H1 (cell line): Measurements from ENCODE around the gene CDCA7L. TPM values are rescaled to one million over a fixed set of nuclear protein-coding genes. Genes with fewer than 3 reads are reported as not detected.

Experiments
- CTCF ChIA-PET: fragments of 300-600 bp; sonication (Branson Sonifier 250); formaldehyde crosslinking; loops from one replicate; lab custom pipeline; 2021; ENCODE audit not compliant: partially characterized antibody; lab: Charles Lee
- POLR2A ChIA-PET: fragments of 300-600 bp; sonication (Branson Sonifier 250); formaldehyde crosslinking; loops from one replicate; lab custom pipeline; 2021; ENCODE audit warnings: inconsistent platforms; ENCODE audit not compliant: partially characterized antibody; lab: Charles Lee
- DNase-seq, 2 experiments: peaks; one replicate each; pipeline versions ENCODE4 v3.0.0 to v3.0.0-alpha.2; 2010 to 2022; ENCODE audit warnings: low spot score in 2 of 2, low read depth in 1 of 2, mixed read lengths in 1 of 2
- FAIRE-seq: peaks from 2 replicates; lab custom pipeline; 2011; peaks lifted over from hg19 to GRCh38; lab: Jason Lieb, UNC
- H2AFZ ChIP-seq: 2 replicates; pipeline ENCODE4 v1.8.1; 2012; ENCODE audit warnings: low read length, inconsistent platforms
- H2AK5ac ChIP-seq: 2 replicates; pipeline ENCODE4 v1.6.1; 2013; ENCODE audit warnings: low read depth, low read length
- H2BK120ac ChIP-seq: replicated peaks from 2 replicates; pipeline ENCODE3; 2013; ENCODE audit warnings: low read depth, low read length, inconsistent platforms
- H2BK12ac ChIP-seq: 2 replicates; pipeline ENCODE4 v1.6.1; 2013; ENCODE audit warnings: low read depth, low read length
- H2BK15ac ChIP-seq: 2 replicates; pipeline ENCODE4 v1.6.1; 2013; ENCODE audit warnings: low read length
- H2BK20ac ChIP-seq: 2 replicates; pipeline ENCODE4 v1.6.1; 2013; ENCODE audit warnings: low read length
- H2BK5ac ChIP-seq: 2 replicates; pipeline ENCODE4 v1.6.1; 2013; ENCODE audit warnings: low read depth, low read length
- H3K14ac ChIP-seq: 2 replicates; pipeline ENCODE4 v1.6.1; 2013; ENCODE audit warnings: inconsistent platforms; ENCODE audit not compliant: insufficient read length
- H3K18ac ChIP-seq: 2 replicates; pipeline ENCODE4 v1.6.1; 2013; ENCODE audit warnings: low read length; ENCODE audit errors: extremely low read depth
- H3K23ac ChIP-seq: 2 replicates; pipeline ENCODE4 v1.6.1; 2013; ENCODE audit warnings: inconsistent platforms; ENCODE audit not compliant: insufficient read length
- H3K23me2 ChIP-seq: 2 replicates; pipeline ENCODE4 v1.6.1; 2013; ENCODE audit warnings: low read depth, low read length
- H3K27ac ChIP-seq: 2 replicates; pipeline ENCODE4 v1.6.1; 2011; ENCODE audit warnings: low read depth, low read length, inconsistent platforms
- H3K27me3 ChIP-seq, 4 experiments: replicated peaks in 1 of 4; 1 replicate in 1 of 4; 2 replicates in 3 of 4; pipeline versions ENCODE4 v1.6.1 to v1.8.1; 2011 to 2013; ENCODE audit warnings: low read length in 3 of 4, mild to moderate bottlenecking in 3 of 4, inconsistent platforms in 2 of 4, mixed read lengths in 2 of 4, moderate library complexity in 1 of 4; ENCODE audit not compliant: control insufficient read depth in 3 of 4, insufficient read depth in 3 of 4; ENCODE audit errors: extremely low read depth in 1 of 4
- H3K36me3 ChIP-seq, 4 experiments: 2 replicates each; pipeline versions ENCODE4 v1.6.1 to v1.8.1; 2011 to 2013; ENCODE audit warnings: mild to moderate bottlenecking in 4 of 4, low read length in 3 of 4, moderate library complexity in 2 of 4, control low read depth in 1 of 4, inconsistent platforms in 1 of 4; ENCODE audit not compliant: insufficient read depth in 4 of 4, control insufficient read depth in 2 of 4
- H3K4ac ChIP-seq: replicated peaks from 2 replicates; pipeline ENCODE3; 2013; ENCODE audit warnings: low read length, low read depth, mixed read lengths, inconsistent platforms; ENCODE audit not compliant: insufficient read length
- H3K4me1 ChIP-seq, 4 experiments: replicated peaks in 1 of 4; 1 replicate in 1 of 4; 2 replicates in 3 of 4; pipeline versions ENCODE4 v1.6.1 to v1.8.1; 2011 to 2013; ENCODE audit warnings: low read length in 3 of 4, inconsistent platforms in 2 of 4, mixed read lengths in 1 of 4; ENCODE audit not compliant: insufficient read depth in 4 of 4, control insufficient read depth in 3 of 4
- H3K4me2 ChIP-seq, 2 experiments: 2 replicates each; pipeline versions ENCODE4 v1.6.1 to v1.8.1; 2011 to 2013; ENCODE audit warnings: low read depth in 2 of 2, low read length in 2 of 2, control low read depth in 1 of 2, inconsistent platforms in 1 of 2, mild to moderate bottlenecking in 1 of 2; ENCODE audit not compliant: insufficient read depth in 1 of 2
- H3K4me3 ChIP-seq, 4 experiments: fragments of 200-600, 300-600 bp in 1 of 4; sonication (generic), shearing (Covaris generic), sonication (Bioruptor Twin) in 1 of 4; 2 replicates each; pipeline versions ENCODE4 v1.5.1 to v1.8.1; 2011 to 2016; ENCODE audit warnings: low read length in 4 of 4, low read depth in 3 of 4, control low read depth in 2 of 4, inconsistent platforms in 2 of 4, mild to moderate bottlenecking in 2 of 4, mixed read lengths in 1 of 4, moderate library complexity in 1 of 4; ENCODE audit not compliant: insufficient read depth in 2 of 4; ENCODE audit errors: extremely low read depth in 1 of 4
- H3K56ac ChIP-seq: replicated peaks from 2 replicates; pipeline ENCODE3; 2013; ENCODE audit warnings: low read depth, mild to moderate bottlenecking, mixed read lengths, low read length, inconsistent platforms; ENCODE audit not compliant: insufficient read length
- H3K79me1 ChIP-seq: 2 replicates; pipeline ENCODE4 v1.6.1; 2013; ENCODE audit warnings: low read depth, low read length, control low read depth
- H3K79me2 ChIP-seq, 2 experiments: 2 replicates each; pipeline versions ENCODE4 v1.6.1 to v1.8.1; 2012 to 2013; ENCODE audit warnings: low read length in 2 of 2, mild to moderate bottlenecking in 2 of 2, inconsistent platforms in 1 of 2; ENCODE audit not compliant: insufficient read depth in 2 of 2, control insufficient read depth in 1 of 2
- H3K9ac ChIP-seq, 4 experiments: replicated peaks in 1 of 4; 1 replicate in 1 of 4; 2 replicates in 3 of 4; pipeline versions ENCODE4 v1.6.1 to v1.8.1; 2011 to 2013; ENCODE audit warnings: low read depth in 3 of 4, low read length in 3 of 4, control low read depth in 2 of 4, mild to moderate bottlenecking in 2 of 4, moderate library complexity in 2 of 4, inconsistent platforms in 1 of 4; ENCODE audit errors: extremely low read depth in 1 of 4
- H3K9me3 ChIP-seq, 2 experiments: 2 replicates each; pipeline versions ENCODE4 v1.6.1 to v1.8.1; 2012 to 2013; ENCODE audit warnings: mild to moderate bottlenecking in 2 of 2, moderate library complexity in 2 of 2, control low read depth in 1 of 2, inconsistent platforms in 1 of 2, low read depth in 1 of 2, low read length in 1 of 2, mixed read lengths in 1 of 2; ENCODE audit not compliant: insufficient read depth in 2 of 2
- H4K20me1 ChIP-seq, 2 experiments: replicated peaks in 1 of 2; 2 replicates each; pipeline versions ENCODE3 to v1.8.1; 2011 to 2013; ENCODE audit warnings: inconsistent platforms in 2 of 2, low read length in 2 of 2, mild to moderate bottlenecking in 1 of 2; ENCODE audit not compliant: insufficient read depth in 2 of 2, control insufficient read depth in 1 of 2
- H4K5ac ChIP-seq: 2 replicates; pipeline ENCODE4 v1.6.1; 2013; ENCODE audit warnings: low read length, low read depth, mixed read lengths, inconsistent platforms; ENCODE audit not compliant: insufficient read length
- H4K8ac ChIP-seq: 2 replicates; pipeline ENCODE4 v1.8.0; 2013; ENCODE audit warnings: mild to moderate bottlenecking, moderate library complexity, low read length, inconsistent platforms; ENCODE audit not compliant: insufficient read depth; ENCODE audit errors: extremely low read depth
- H4K91ac ChIP-seq: replicated peaks from 2 replicates; pipeline ENCODE3; 2013; ENCODE audit warnings: low read length, mixed read lengths, inconsistent platforms; ENCODE audit not compliant: insufficient read length
- CBX8 ChIP-seq: fragments of 300-800, 300-1000 bp; sonication (generic); IDR thresholded peaks from 2 replicates; pipeline ENCODE4 v1.7.1; 2016; ENCODE audit warnings: low read depth, low read length, borderline replicate concordance
- CHD2 ChIP-seq: IDR thresholded peaks from 2 replicates; pipeline ENCODE4 v1.6.1; 2012; ENCODE audit warnings: low read length, improper control_type of control experiment
- CTBP2 ChIP-seq: IDR thresholded peaks from 2 replicates; pipeline ENCODE4 v1.7.0; 2011; ENCODE audit warnings: borderline replicate concordance, mild to moderate bottlenecking, moderate library complexity, mixed read lengths, low read length; ENCODE audit not compliant: insufficient read depth, insufficient read length
- EZH2 ChIP-seq: fragments of 200-600 bp; sonication (generic); IDR thresholded peaks from 2 replicates; pipeline ENCODE4 v1.7.1; 2012; ENCODE audit warnings: low read depth, mild to moderate bottlenecking, moderate library complexity, low read length, inconsistent platforms; ENCODE audit not compliant: severe bottlenecking
- POLR2A ChIP-seq, 2 experiments: IDR thresholded peaks; 1 replicate in 1 of 2; 2 replicates in 1 of 2; pipeline ENCODE4 v1.6.1; 2011; ENCODE audit warnings: low read depth in 2 of 2, low read length in 2 of 2, mild to moderate bottlenecking in 2 of 2; ENCODE audit errors: control extremely low read depth in 1 of 2
- POLR2AphosphoS5 ChIP-seq: IDR thresholded peaks from 2 replicates; pipeline ENCODE4 v1.6.1; 2011; ENCODE audit warnings: low read depth, low read length
- RAD21 ChIP-seq, 2 experiments: IDR thresholded peaks in 1 of 2; conservative IDR thresholded peaks in 1 of 2; 2 replicates each; pipeline ENCODE4 v1.6.1; 2011; ENCODE audit warnings: low read depth in 2 of 2, low read length in 2 of 2, improper control_type of control experiment in 1 of 2, inconsistent platforms in 1 of 2, mild to moderate bottlenecking in 1 of 2, moderate library complexity in 1 of 2
- RFX5 ChIP-seq: IDR thresholded peaks from 2 replicates; pipeline ENCODE4 v1.6.1; 2011; ENCODE audit warnings: low read depth, low read length, improper control_type of control experiment, borderline replicate concordance
- SAP30 ChIP-seq: fragments of 300-600 bp; sonication (generic); IDR thresholded peaks from 2 replicates; pipeline ENCODE4 v1.7.1; 2012; ENCODE audit warnings: low read length, moderate library complexity, mild to moderate bottlenecking, inconsistent platforms; ENCODE audit not compliant: insufficient read depth, insufficient replicate concordance
- SIN3A ChIP-seq, 2 experiments: IDR thresholded peaks in 1 of 2; conservative IDR thresholded peaks in 1 of 2; 2 replicates each; pipeline ENCODE4 v1.6.1; 2011 to 2012; ENCODE audit warnings: low read length in 2 of 2, improper control_type of control experiment in 1 of 2, low read depth in 1 of 2, mild to moderate bottlenecking in 1 of 2
- SIRT6 ChIP-seq: IDR thresholded peaks from one replicate; pipeline ENCODE4 v1.7.1; 2012; ENCODE audit warnings: low read length, inconsistent platforms
- ZNF274 ChIP-seq: IDR thresholded peaks from 2 replicates; pipeline ENCODE4 v1.7.0; 2012; ENCODE audit warnings: low read length, borderline replicate concordance; ENCODE audit errors: extremely low read depth
- WGBS, 2 experiments: shearing (Covaris generic) in 1 of 2; methylation state at CpG; one replicate each; pipeline versions ENCODE4 v1.1.6 to v1.1.7; 2013 to 2015; ENCODE audit warnings: low lambda C conversion rate in 2 of 2, mixed read lengths in 2 of 2, inconsistent platforms in 1 of 2, low coverage in 1 of 2, missing lambda C conversion rate in 1 of 2; ENCODE audit not compliant: insufficient replicate concordance in 2 of 2, insufficient coverage in 1 of 2, insufficient read length in 1 of 2; ENCODE audit errors: extremely low coverage in 1 of 2, missing lambda C conversion rate in 1 of 2; 5-methylcytosine and 5-hydroxymethylcytosine counted together
- polyA plus RNA-seq, 7 experiments: library from polyadenylated mRNA; depleted of rRNA in 3 of 7; stranded (reverse) in 5 of 7; unstranded in 2 of 7; fragments of >200 nt in 5 of 7; fragments of 200-250 nt in 2 of 7; gene quantifications; 1 replicate in 5 of 7; 2 replicates in 1 of 7; 4 replicates in 1 of 7; pipeline versions ENCODE4 v1.2.1 to v1.2.3, GENCODE V29; 2011 to 2013; ENCODE audit warnings: missing spikeins in 2 of 7, mixed read lengths in 2 of 7
- total RNA-seq: library from RNA; stranded (reverse); fragmentation: NEBNext Ultra II Directional; extraction: Animal tissue kit (Norgen Biotek cat#: 25700); gene quantifications from 2 replicates; pipeline ENCODE4 v1.2.1, GENCODE V29; 2021
- TF ChIP-seq, protein P1 (sequence below): IDR thresholded peaks from 2 replicates; pipeline ENCODE4 v1.6.1; 2012; ENCODE audit warnings: inconsistent platforms

Gene CDCA7L
- total and polyA plus RNA-seq, 2 of the 8 experiments (the other 6 are each of a cell fraction or from before 2014, with no cell fraction given) = 93.8 to 168 TPM

DNA sequence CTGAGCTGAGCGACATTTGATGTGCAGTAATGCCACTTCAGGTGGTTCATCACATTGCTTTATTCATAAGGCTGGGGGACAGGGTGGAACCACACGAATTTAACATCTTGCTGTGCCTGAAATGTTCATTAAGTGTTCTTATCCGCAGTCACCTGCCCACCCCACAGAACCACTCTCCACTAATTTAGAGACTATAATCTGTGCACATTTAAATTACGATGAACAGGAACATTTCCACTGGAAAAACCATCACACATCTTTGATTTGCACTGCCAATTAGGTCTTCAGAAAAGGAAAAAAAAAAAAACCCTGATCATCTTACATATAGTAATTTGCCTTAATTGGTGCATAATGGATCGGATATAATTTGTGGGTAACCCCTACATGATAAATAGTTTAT, 2.3 kb downstream of the CDCA7L start:
- peaks cover 12 to 19% of the 10 kb centered on the region in 2 experiments for H4K20me1 ChIP-seq
- POLR2A ChIA-PET = interaction anchor here (0.7 to 2.7 kb wide), 4 partner anchors 11 to 29 kb away, joined by 3 to 12 read pairs (median 8); no protein-coding TSS in a partner anchor
- no peak for FAIRE-seq
- TF ChIP-seq SAP30 (no peak), CBX8 (no peak), EZH2 (no peak), CHD2 (no peak), SIN3A (conservative IDR thresholded peaks at IDR 0.05 in 1 of 2, IDR thresholded peaks at IDR 0.05 in 1 of 2; ENCODE audit: low read depth in 1 of 2, low read length in 2 of 2) (no peak), RAD21 (IDR thresholded peaks at IDR 0.05 in 1 of 2, conservative IDR thresholded peaks at IDR 0.05 in 1 of 2; ENCODE audit: low read depth in 2 of 2, low read length in 2 of 2) (no peak), POLR2AphosphoS5 (no peak), POLR2A (IDR thresholded peaks at IDR 0.05; ENCODE audit: control extremely low read depth in 1 of 2, low read depth in 2 of 2, low read length in 2 of 2) (no peak), SIRT6 (no peak), RFX5 (no peak), CTBP2 (no peak), ZNF274 (no peak)
- TF ChIP-seq, protein P1, sequence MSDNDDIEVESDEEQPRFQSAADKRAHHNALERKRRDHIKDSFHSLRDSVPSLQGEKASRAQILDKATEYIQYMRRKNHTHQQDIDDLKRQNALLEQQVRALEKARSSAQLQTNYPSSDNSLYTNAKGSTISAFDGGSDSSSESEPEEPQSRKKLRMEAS = no peak

More for the DNA sequence above, 2.3 kb downstream of the CDCA7L start:
- Histone ChIP-seq H2BK5ac (no peak overlapping the region), H3K79me2 (peaks cover 21 to 66% of the 10 kb centered on the region in 2 experiments), H3K79me1 (peaks cover 13% of the 10 kb centered on the region), H3K56ac (no peak overlapping the region), H4K8ac (no peak overlapping the region), H3K9ac (no peak overlapping the region; a peak in 1 of 7 replicates), H3K23me2 (peaks cover 4% of the 10 kb centered on the region; the same call in 1 of the 2 replicates), H4K91ac (no peak overlapping the region), H2BK12ac (no peak overlapping the region), H3K9me3 (no peaks in the 10 kb centered on the region), H3K36me3 (peaks cover 0 to 10% (median 0%) of the 10 kb centered on the region in 4 experiments; a peak in 1 of 8 replicates), H2BK20ac (no peak overlapping the region), H2AFZ (no peak overlapping the region), H3K4ac (no peak overlapping the region), H3K14ac (no peak overlapping the region), H3K27ac (no peak overlapping the region), H2BK120ac (no peak overlapping the region), H3K4me1 (peaks cover 4 to 26% (median 23%) of the 10 kb centered on the region in 4 experiments; a peak in 6 of 7 replicates), H3K4me3 (peak overlapping the region in 1 of 4 experiments; percentile 83; a peak in 2 of 8 replicates), H3K23ac (no peak overlapping the region), H3K4me2 (peak overlapping the region; percentile 36 to 76; a peak in 3 of 4 replicates), H2AK5ac (no peak overlapping the region), H3K18ac (no peak overlapping the region), H4K5ac (no peak overlapping the region), H3K27me3 (no peaks in the 10 kb centered on the region), H2BK15ac (no peak overlapping the region)
- CTCF ChIA-PET = interaction anchor here (0.9 to 1.5 kb wide), 3 partner anchors 17 to 140 kb away, joined by 3 to 4 read pairs (median 4); no protein-coding TSS in a partner anchor
- 88% methylated on average over 5 of the region's 5 CpGs; no CpG with 5 or more reads in 1 of the 2 experiments for WGBS, 2 experiments
- DNase-seq = no peak
